ENCODE data around the gene SEPTIN5.

GRCh38 chr22:19764636-19765476 is 50.6 kb downstream of the SEPTIN5 start:
- TF ChIP-seq POLR2AphosphoS5 (IDR thresholded peaks at IDR 0.05; ENCODE audit: low read depth, low read length): no peak
- TF ChIP-seq TAF1 (IDR thresholded peaks at IDR 0.05; ENCODE audit: borderline replicate concordance, insufficient read depth, low read length): no peak
- no peak for TF ChIP-seq SIN3A (IDR thresholded peaks at IDR 0.05; ENCODE audit: borderline replicate concordance, insufficient read depth, low read length)
